ENCODE data around the gene MCTS1.

Gene MCTS1

GRCh38 chrX:120660637-120661036 lies 56.7 kb downstream of the MCTS1 start:
- no peak overlapping the region for H3K4me3 ChIP-seq (ENCODE audit: low read depth, low read length)
- no peak for TF ChIP-seq CTCF (IDR thresholded peaks at IDR 0.05; ENCODE audit: low read depth, low read length)
- DNase-seq (ENCODE audit: low read depth, low spot score), result no peak
- in situ Hi-C loops (cut with HindIII; ENCODE audit: low sequenced_read_pairs), result no loop called here
